NCI-H1436 treated with DMSO at 0.1 percent for 48 hours (cell line): ENCODE data around the gene C2CD2L.
"Not testable (repeated sequence)": the region's sequence is repeated elsewhere in the genome, so short reads cannot be mapped to it uniquely, and the experiment has no call there.

Experiments used
- DNase-seq: peaks from one replicate; lab custom pipeline; 2025; lab: John Stamatoyannopoulos, UW

Gene C2CD2L

GRCh38 chr11:119093942-119094815 lies 13.0 kb upstream of the C2CD2L start:
- DNase-seq = no peak

- DNase-seq = no peak
These were observed 12.4 kb upstream of the C2CD2L start for GRCh38 chr11:119094816-119095065.

GRCh38 chr11:119095066-119095880 lies 11.9 kb upstream of the C2CD2L start:
- DNase-seq = peak; percentile 97

GRCh38 chr11:119099711-119100110 lies 7.4 kb upstream of the C2CD2L start:
- no peak for DNase-seq

- DNase-seq = no peak
These were observed 6.7 kb upstream of the C2CD2L start for GRCh38 chr11:119100246-119100970.

- DNase-seq = no peak
These were observed 6.0 kb upstream of the C2CD2L start for GRCh38 chr11:119100994-119101758.

GRCh38 chr11:119101759-119102423 lies 5.3 kb upstream of the C2CD2L start, which contains the start of gene DPAGT1:
DPAGT1 (minus strand) TSS chr11:119101853; CDS start chr11:119101655, 198 bp downstream.
- DNase-seq = peak; percentile 74

GRCh38 chr11:119103161-119103664 lies 3.9 kb upstream of the C2CD2L start:
- not testable (repeated sequence) for DNase-seq

GRCh38 chr11:119103793-119104192 lies 3.4 kb upstream of the C2CD2L start:
- peak; percentile 78 for DNase-seq

- no peak for DNase-seq
These were observed 498 bp downstream of the C2CD2L start for GRCh38 chr11:119107538-119108145.

GRCh38 chr11:119108146-119108856 lies 1.2 kb downstream of the C2CD2L start:
- DNase-seq = peak; percentile 4

- DNase-seq = no peak
These were observed 1.7 kb downstream of the C2CD2L start for GRCh38 chr11:119108857-119109221.

GRCh38 chr11:119109843-119110242 lies 2.7 kb downstream of the C2CD2L start:
- no peak for DNase-seq

GRCh38 chr11:119110439-119110838 lies 3.3 kb downstream of the C2CD2L start:
- DNase-seq = no peak

GRCh38 chr11:119111361-119111925 lies 4.3 kb downstream of the C2CD2L start:
- DNase-seq = no peak

GRCh38 chr11:119112314-119113020 lies 5.3 kb downstream of the C2CD2L start:
- no peak for DNase-seq

GRCh38 chr11:119113716-119114115 lies 6.6 kb downstream of the C2CD2L start:
- DNase-seq = no peak

GRCh38 chr11:119114351-119114750 lies 7.2 kb downstream of the C2CD2L start:
- no peak for DNase-seq
